Naive B cell (primary cell): ENCODE results near the gene ELOVL3. TPM values are rescaled to one million over a fixed set of nuclear protein-coding genes. Genes with fewer than 3 reads are reported as not detected.
"Not testable (repeated sequence)": the region's sequence is repeated elsewhere in the genome, so short reads cannot be mapped to it uniquely, and the experiment has no call there.

ENCODE experiments used
- ATAC-seq, 2 donors: fragments of 150-1000 bp; cut with Tn5 transposase; 2 replicates each; pipeline ENCODE4 v1.10.0; 2021; ENCODE audit warnings: low read depth in 2 of 2, mild to moderate bottlenecking in 2 of 2, moderate library complexity in 2 of 2
- DNase-seq: peaks from one replicate; pipeline ENCODE4 v3.0.0; 2022
- H3K27ac Mint-ChIP-seq, 6 donors: one replicate each; pipeline ENCODE4 v1.8.0; 2020 to 2022; ENCODE audit warnings: mild to moderate bottlenecking in 6 of 6, mixed read lengths in 6 of 6, moderate library complexity in 5 of 6, inconsistent platforms in 2 of 6
- H3K27me3 Mint-ChIP-seq, 3 donors: one replicate each; pipeline ENCODE4 v1.8.0; 2021 to 2022; ENCODE audit warnings: mixed read lengths in 3 of 3, mild to moderate bottlenecking in 1 of 3
- H3K36me3 Mint-ChIP-seq, 2 donors: one replicate each; pipeline ENCODE4 v1.8.0; 2020 to 2022; ENCODE audit warnings: mixed read lengths in 2 of 2, inconsistent platforms in 1 of 2, mild to moderate bottlenecking in 1 of 2
- H3K4me1 Mint-ChIP-seq, 3 donors: one replicate each; pipeline ENCODE4 v1.8.0; 2020 to 2022; ENCODE audit warnings: mixed read lengths in 3 of 3, inconsistent platforms in 1 of 3, mild to moderate bottlenecking in 1 of 3, moderate library complexity in 1 of 3
- H3K4me3 Mint-ChIP-seq, 8 donors: one replicate each; pipeline ENCODE4 v1.8.0; 2020 to 2022; ENCODE audit warnings: mild to moderate bottlenecking in 8 of 8, mixed read lengths in 8 of 8, moderate library complexity in 8 of 8, inconsistent platforms in 2 of 8
- H3K9me3 Mint-ChIP-seq, 7 donors: one replicate each; pipeline ENCODE4 v1.8.0; 2020 to 2022; ENCODE audit warnings: mixed read lengths in 7 of 7, mild to moderate bottlenecking in 5 of 7, inconsistent platforms in 2 of 7, moderate library complexity in 1 of 7
- polyA plus RNA-seq, 6 donors: library from polyadenylated mRNA; unstranded; fragments of 300-500 nt; fragmentation: Illumina TruSeq; gene quantifications; one replicate each; pipeline ENCODE4 v1.2.3, GENCODE V29; 2021; ENCODE audit warnings: low read depth in 6 of 6

Gene ELOVL3
- polyA plus RNA-seq, 6 donors from 2014 or later = not detected

GRCh38 chr10:102200751-102201640, 25.1 kb upstream of the ELOVL3 start:
- DNase-seq (no peak), ATAC-seq (peak; percentile 39 to 58)
- Mint-ChIP-seq H3K4me1 (peaks cover 5 to 11% (median 7%) of the 10 kb centered on the region in 3 donors), H3K9me3 (peaks cover 0 to 14% (median 11%) of the 10 kb centered on the region in 7 donors), H3K4me3 (no peak overlapping the region), H3K36me3 (no peaks in the 10 kb centered on the region), H3K27me3 (peaks cover 6 to 39% (median 8%) of the 10 kb centered on the region in 3 donors), H3K27ac (no peak overlapping the region)

GRCh38 chr10:102202386-102202785, 23.7 kb upstream of the ELOVL3 start:
- Mint-ChIP-seq H3K9me3 (peaks cover 0 to 15% (median 11%) of the 10 kb centered on the region in 7 donors), H3K4me3 (peak overlapping the region in 1 of 8 donors; percentile 13), H3K27me3 (peaks cover 0 to 31% (median 8%) of the 10 kb centered on the region in 3 donors), H3K4me1 (peaks cover 5 to 11% (median 7%) of the 10 kb centered on the region in 3 donors), H3K27ac (no peak overlapping the region), H3K36me3 (no peaks in the 10 kb centered on the region)
- ATAC-seq (no peak), DNase-seq (no peak)

GRCh38 chr10:102208311-102209035, 17.6 kb upstream of the ELOVL3 start:
- Mint-ChIP-seq H3K4me1 (peaks cover 2 to 4% (median 2%) of the 10 kb centered on the region in 3 donors), H3K36me3 (no peaks in the 10 kb centered on the region), H3K27me3 (peaks cover 0 to 10% (median 4%) of the 10 kb centered on the region in 3 donors), H3K4me3 (no peak overlapping the region), H3K27ac (peak overlapping the region in 1 of 6 donors; percentile 75), H3K9me3 (peaks cover 3 to 13% (median 8%) of the 10 kb centered on the region in 7 donors)
- ATAC-seq (no peak), DNase-seq (no peak)

GRCh38 chr10:102211615-102212299, 14.3 kb upstream of the ELOVL3 start:
- H3K9me3 Mint-ChIP-seq = peaks cover 0 to 7% (median 3%) of the 10 kb centered on the region in 7 donors
- no peak overlapping the region for H3K27ac Mint-ChIP-seq
- DNase-seq (no peak), ATAC-seq (no peak)
- H3K36me3 Mint-ChIP-seq = no peaks in the 10 kb centered on the region
- H3K4me3 Mint-ChIP-seq = no peak overlapping the region
- peaks cover 4 to 6% (median 5%) of the 10 kb centered on the region in 3 donors for H3K4me1 Mint-ChIP-seq
- H3K27me3 Mint-ChIP-seq = peaks cover 0 to 4% (median 3%) of the 10 kb centered on the region in 3 donors

- not testable (repeated sequence) for H3K9me3 Mint-ChIP-seq, H3K36me3 Mint-ChIP-seq, DNase-seq, H3K27me3 Mint-ChIP-seq, H3K4me3 Mint-ChIP-seq, H3K27ac Mint-ChIP-seq, H3K4me1 Mint-ChIP-seq
- ATAC-seq = peak; percentile 23 to 27
These were observed 12.5 kb upstream of the ELOVL3 start for GRCh38 chr10:102213599-102213998.

- Mint-ChIP-seq H3K4me1 (no peaks in the 10 kb centered on the region), H3K4me3 (no peak overlapping the region), H3K27me3 (peaks cover 18 to 30% (median 29%) of the 10 kb centered on the region in 3 donors), H3K27ac (no peak overlapping the region), H3K36me3 (no peaks in the 10 kb centered on the region), H3K9me3 (peaks cover 0 to 1% (median 0%) of the 10 kb centered on the region in 7 donors)
- ATAC-seq (no peak), DNase-seq (no peak)
These were observed 6.7 kb upstream of the ELOVL3 start for GRCh38 chr10:102219370-102219769.

- ATAC-seq (no peak), DNase-seq (no peak)
- Mint-ChIP-seq H3K27me3 (peaks cover 20 to 31% (median 29%) of the 10 kb centered on the region in 3 donors), H3K36me3 (no peaks in the 10 kb centered on the region), H3K4me1 (peaks cover under 1 to 2% (median 1%) of the 10 kb centered on the region in 3 donors), H3K27ac (no peak overlapping the region), H3K4me3 (no peak overlapping the region), H3K9me3 (no peaks in the 10 kb centered on the region)
These were observed 5.5 kb upstream of the ELOVL3 start for GRCh38 chr10:102220612-102221011.

- DNase-seq (no peak), ATAC-seq (no peak)
- Mint-ChIP-seq H3K27ac (no peak overlapping the region), H3K36me3 (no peaks in the 10 kb centered on the region), H3K4me1 (peaks cover 13 to 23% (median 15%) of the 10 kb centered on the region in 3 donors), H3K9me3 (no peaks in the 10 kb centered on the region), H3K4me3 (no peak overlapping the region), H3K27me3 (peaks cover 41 to 53% (median 49%) of the 10 kb centered on the region in 3 donors)
These were observed 3.3 kb upstream of the ELOVL3 start for GRCh38 chr10:102222797-102223196.

- Mint-ChIP-seq H3K4me1 (peaks cover 19 to 46% (median 30%) of the 10 kb centered on the region in 3 donors), H3K36me3 (no peaks in the 10 kb centered on the region), H3K27me3 (peaks cover 54 to 77% (median 55%) of the 10 kb centered on the region in 3 donors), H3K9me3 (no peaks in the 10 kb centered on the region), H3K4me3 (peak overlapping the region; percentile 11 to 89 (median 79)), H3K27ac (peak overlapping the region in 1 of 6 donors; percentile 36)
- no peak for ATAC-seq
- no peak for DNase-seq
These were observed 407 bp downstream of the ELOVL3 start for GRCh38 chr10:102226542-102226870.

- no peak overlapping the region for H3K27ac Mint-ChIP-seq
- H3K4me1 Mint-ChIP-seq = peaks cover 19 to 51% (median 33%) of the 10 kb centered on the region in 3 donors
- ATAC-seq (no peak), DNase-seq (no peak)
- H3K27me3 Mint-ChIP-seq = peaks cover 52 to 81% (median 57%) of the 10 kb centered on the region in 3 donors
- H3K9me3 Mint-ChIP-seq = no peaks in the 10 kb centered on the region
- H3K4me3 Mint-ChIP-seq = peak overlapping the region in 4 of 8 donors; percentile 40 to 73 (median 54)
- H3K36me3 Mint-ChIP-seq = no peaks in the 10 kb centered on the region
These were observed 951 bp downstream of the ELOVL3 start for GRCh38 chr10:102227050-102227449.

- Mint-ChIP-seq H3K36me3 (no peaks in the 10 kb centered on the region), H3K9me3 (no peaks in the 10 kb centered on the region), H3K4me1 (peaks cover 19 to 51% (median 33%) of the 10 kb centered on the region in 3 donors), H3K27ac (peak overlapping the region in 3 of 6 donors; percentile 13 to 65 (median 34)), H3K27me3 (peaks cover 46 to 89% (median 64%) of the 10 kb centered on the region in 3 donors), H3K4me3 (peak overlapping the region; percentile 76 to 91 (median 86))
- DNase-seq (peak; percentile 81), ATAC-seq (peak; percentile 64 to 70)
These were observed 3.7 kb downstream of the ELOVL3 start for GRCh38 chr10:102229810-102230263.

- Mint-ChIP-seq H3K27ac (no peak overlapping the region), H3K4me1 (peaks cover 19 to 51% (median 33%) of the 10 kb centered on the region in 3 donors), H3K36me3 (no peaks in the 10 kb centered on the region)
These were observed 4.3 kb downstream of the ELOVL3 start for GRCh38 chr10:102230264-102230860.

More at GRCh38 chr10:102230264-102230860, 4.3 kb downstream of the ELOVL3 start:
- peak overlapping the region; percentile 76 to 91 (median 86) for H3K4me3 Mint-ChIP-seq
- DNase-seq (no peak), ATAC-seq (peak; percentile 21 to 23)
- H3K27me3 Mint-ChIP-seq = peaks cover 49 to 92% (median 67%) of the 10 kb centered on the region in 3 donors
- H3K9me3 Mint-ChIP-seq = no peaks in the 10 kb centered on the region
